Measurements from ENCODE around the gene TRIM72. TPM values are rescaled to one million over a fixed set of nuclear protein-coding genes. Genes with fewer than 3 reads are reported as not detected.

Gene TRIM72
- total RNA-seq, 4 donors from 2014 or later: under 0.01 to 0.84 TPM; not detected in 2

- intact Hi-C loops (cut with DNase I): loop anchor here (5.0 kb wide), 1 partner anchor 263 kb away; the partner anchor contains the start of gene ZNF843
- Histone ChIP-seq H3K4me3 (peak overlapping the region; percentile 80 to 99 (median 88)), H3K9me3 (no peaks in the 10 kb centered on the region), H3K4me1 (peaks cover 29 to 44% (median 42%) of the 10 kb centered on the region in 4 donors), H3K27ac (replicated peaks in 1 of 4) (peak overlapping the region; percentile 95 to 99 (median 96)), H3K36me3 (peaks cover 6 to 21% (median 19%) of the 10 kb centered on the region in 4 donors), H3K27me3 (no peaks in the 10 kb centered on the region)
- DNase-seq (ENCODE audit: extremely low spot score): no peak
- TF ChIP-seq POLR2AphosphoS5 (IDR thresholded peaks at IDR 0.05): no peak
- no peak for TF ChIP-seq POLR2A (IDR thresholded peaks at IDR 0.05; ENCODE audit: low read depth)
- TF ChIP-seq EP300 (IDR thresholded peaks at IDR 0.05): no peak
- TF ChIP-seq CTCF (IDR thresholded peaks at IDR 0.05): no peak
- 23% methylated on average over 4 of the region's 27 CpGs for WGBS
Observed at GRCh38 chr16:31179219-31179746, 34.6 kb upstream of the TRIM72 start.

DNA sequence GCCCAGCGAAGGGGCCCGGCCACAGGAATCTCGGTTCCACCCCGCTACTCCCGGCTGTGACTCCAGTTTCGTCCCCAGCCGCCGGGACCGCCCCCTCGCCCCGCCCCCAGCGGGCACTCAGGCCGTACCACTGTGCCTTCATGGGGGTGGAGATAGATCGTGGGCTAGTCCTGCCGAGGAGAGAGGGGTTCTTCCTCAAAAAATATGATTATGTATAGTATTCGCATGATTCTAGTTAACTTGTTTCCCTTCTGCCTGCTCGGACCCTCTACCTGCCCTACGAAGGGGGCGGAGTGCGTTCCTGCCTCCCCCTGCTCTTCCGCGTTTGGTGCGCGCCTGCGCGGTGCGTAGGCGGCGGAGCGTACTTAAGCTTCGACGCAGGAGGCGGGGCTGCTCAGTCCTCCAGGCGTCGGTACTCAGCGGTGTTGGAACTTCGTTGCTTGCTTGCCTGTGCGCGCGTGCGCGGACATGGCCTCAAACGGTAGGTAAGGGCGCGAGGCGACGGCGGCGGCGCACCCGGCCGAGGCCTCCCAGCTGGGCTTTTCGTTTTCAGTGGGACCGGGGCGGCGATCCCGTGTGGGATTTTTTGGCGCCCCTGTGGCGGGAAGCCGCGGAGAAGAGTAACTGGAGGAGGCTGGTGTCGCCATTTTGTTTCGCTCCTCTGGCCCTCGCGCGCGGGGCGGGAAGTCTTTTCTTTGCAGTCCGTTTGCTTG, 34.0 kb upstream of the TRIM72 start, which contains the start of gene FUS:
Gene FUS, plus strand, starts transcription at position 393 of the 713 bp plus-strand sequence. Its CDS starts 76 bp downstream, at position 469.
- TF ChIP-seq POLR2AphosphoS5 (IDR thresholded peaks at IDR 0.05) (peak; percentile 99 to 100), EP300 (IDR thresholded peaks at IDR 0.05) (no peak), POLR2A (IDR thresholded peaks at IDR 0.05; ENCODE audit: low read depth) (peak; percentile 99), CTCF (IDR thresholded peaks at IDR 0.05) (no peak)
- Histone ChIP-seq H3K9me3 (no peaks in the 10 kb centered on the region), H3K4me1 (peaks cover 29 to 48% (median 42%) of the 10 kb centered on the region in 4 donors), H3K27ac (replicated peaks in 1 of 4) (peak within 1 kb of the TSS; percentile 95 to 99 (median 96)), H3K36me3 (peaks cover 12 to 27% (median 25%) of the 10 kb centered on the region in 4 donors), H3K27me3 (no peaks in the 10 kb centered on the region), H3K4me3 (peak within 1 kb of the TSS; percentile 80 to 99 (median 88))
- 0% methylated on average over 3 of the region's 69 CpGs for WGBS
- intact Hi-C loops (cut with DNase I): loop anchor here (5.0 kb wide), 1 partner anchor 262 kb away; the partner anchor contains the start of gene ZNF843
- DNase-seq (ENCODE audit: extremely low spot score): peak; percentile 98

GRCh38 chr16:31181102-31181830, 32.7 kb upstream of the TRIM72 start:
- TF ChIP-seq CTCF (IDR thresholded peaks at IDR 0.05) (no peak), EP300 (IDR thresholded peaks at IDR 0.05) (no peak), POLR2A (IDR thresholded peaks at IDR 0.05; ENCODE audit: low read depth) (no peak), POLR2AphosphoS5 (IDR thresholded peaks at IDR 0.05) (no peak)
- Histone ChIP-seq H3K27ac (replicated peaks in 1 of 4) (peak overlapping the region; percentile 95 to 99 (median 96)), H3K36me3 (peaks cover 25 to 41% (median 39%) of the 10 kb centered on the region in 4 donors), H3K4me1 (peaks cover 29 to 48% (median 42%) of the 10 kb centered on the region in 4 donors), H3K4me3 (peak overlapping the region; percentile 80 to 99 (median 88)), H3K9me3 (no peaks in the 10 kb centered on the region), H3K27me3 (no peaks in the 10 kb centered on the region)
- intact Hi-C loops (cut with DNase I): no loop called here
- no peak for DNase-seq (ENCODE audit: extremely low spot score)
- 8% methylated on average over 26 of the region's 31 CpGs for WGBS

- Histone ChIP-seq H3K4me1 (peaks cover 29 to 48% (median 45%) of the 10 kb centered on the region in 4 donors), H3K27me3 (no peaks in the 10 kb centered on the region), H3K27ac (replicated peaks in 1 of 4) (peak overlapping the region in 2 of 4 donors; percentile 4 to 97), H3K4me3 (peak overlapping the region; percentile 80 to 99 (median 88)), H3K9me3 (no peaks in the 10 kb centered on the region), H3K36me3 (peaks cover 36 to 52% (median 50%) of the 10 kb centered on the region in 4 donors)
- intact Hi-C loops (cut with DNase I): no loop called here
- DNase-seq (ENCODE audit: extremely low spot score): no peak
- TF ChIP-seq EP300 (IDR thresholded peaks at IDR 0.05) (no peak), POLR2AphosphoS5 (IDR thresholded peaks at IDR 0.05) (no peak), CTCF (IDR thresholded peaks at IDR 0.05) (no peak), POLR2A (IDR thresholded peaks at IDR 0.05; ENCODE audit: low read depth) (no peak)
- 20% methylated on average over 7 of the region's 7 CpGs for WGBS
Observed at GRCh38 chr16:31182391-31182790, 31.5 kb upstream of the TRIM72 start.
